AG04449 (cell line): ENCODE measurements around the gene SLC25A23.

Source experiments
- CTCF ChIA-PET: fragments of 350-600 bp; formaldehyde crosslinking; extraction: SDS; loops from one replicate; lab custom pipeline; 2021; ENCODE audit warnings: antibody characterized with exemption; lab: Yijun Ruan, JAX
- POLR2A ChIA-PET: fragments of 400-600, 350-600 bp; formaldehyde crosslinking; extraction: SDS; loops from one replicate; lab custom pipeline; 2020; ENCODE audit warnings: antibody characterized with exemption, inconsistent platforms; lab: Yijun Ruan, JAX
- DNase-seq: peaks from one replicate; pipeline ENCODE4 v3.0.0-alpha.2; 2010; ENCODE audit warnings: low read depth, low spot score
- H3K4me3 ChIP-seq: 2 replicates; pipeline ENCODE4 v1.5.1; 2011; ENCODE audit warnings: low read depth, mild to moderate bottlenecking, control low read depth, low read length
- CTCF ChIP-seq: IDR thresholded peaks from one replicate; pipeline ENCODE4 v1.5.1; 2011; ENCODE audit warnings: mild to moderate bottlenecking, moderate library complexity, low read length, control low read depth, inconsistent platforms; ENCODE audit not compliant: insufficient read depth; ENCODE audit errors: missing control alignments

Gene SLC25A23

DNA sequence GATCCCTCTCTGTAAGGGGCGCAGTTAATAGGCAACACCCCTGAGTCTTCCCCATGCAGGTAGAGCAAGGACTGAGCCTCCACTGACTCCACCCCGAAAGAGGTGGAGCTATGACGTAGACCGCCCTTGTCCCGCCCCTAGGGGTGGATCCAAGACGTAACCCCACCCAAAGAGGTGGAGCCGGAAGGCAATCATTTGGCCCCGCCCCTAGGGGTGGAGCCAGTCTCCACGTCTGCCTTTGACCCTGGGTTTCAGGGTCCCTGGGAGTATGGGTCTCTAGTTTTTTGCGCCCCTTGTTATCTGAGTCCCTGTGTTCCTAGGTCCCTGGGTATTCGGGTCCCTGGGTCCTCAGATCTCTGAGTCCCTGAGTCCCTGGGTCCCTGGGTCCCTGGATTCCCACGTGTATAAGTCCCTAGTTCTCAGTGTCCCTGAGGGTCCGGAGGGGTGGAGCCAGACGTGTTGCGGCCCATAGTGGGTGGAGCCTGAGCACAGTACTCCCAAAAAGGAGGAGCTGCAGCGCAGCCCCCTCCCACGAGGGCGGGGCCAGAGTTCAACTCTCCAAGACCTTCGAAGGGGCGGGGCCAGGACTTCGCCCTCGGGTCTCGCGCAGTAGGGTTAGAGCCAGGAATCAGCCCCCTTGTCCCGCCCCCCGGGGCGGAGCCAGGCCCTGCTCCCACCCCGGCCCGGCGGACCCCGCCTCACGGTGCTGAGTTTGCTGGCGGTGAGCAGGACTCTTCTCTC, 16.7 kb upstream of the SLC25A23 start:
- no peak for DNase-seq
- ChIA-PET CTCF (interaction anchor here (0.7 to 1.3 kb wide), 4 partner anchors 11 to 260 kb away, joined by 3 to 4 read pairs (median 3); no protein-coding TSS in a partner anchor), POLR2A (no interaction called here)
- no peak overlapping the region; the same call in 1 of the 2 replicates for H3K4me3 ChIP-seq
- TF ChIP-seq CTCF = no peak

DNA sequence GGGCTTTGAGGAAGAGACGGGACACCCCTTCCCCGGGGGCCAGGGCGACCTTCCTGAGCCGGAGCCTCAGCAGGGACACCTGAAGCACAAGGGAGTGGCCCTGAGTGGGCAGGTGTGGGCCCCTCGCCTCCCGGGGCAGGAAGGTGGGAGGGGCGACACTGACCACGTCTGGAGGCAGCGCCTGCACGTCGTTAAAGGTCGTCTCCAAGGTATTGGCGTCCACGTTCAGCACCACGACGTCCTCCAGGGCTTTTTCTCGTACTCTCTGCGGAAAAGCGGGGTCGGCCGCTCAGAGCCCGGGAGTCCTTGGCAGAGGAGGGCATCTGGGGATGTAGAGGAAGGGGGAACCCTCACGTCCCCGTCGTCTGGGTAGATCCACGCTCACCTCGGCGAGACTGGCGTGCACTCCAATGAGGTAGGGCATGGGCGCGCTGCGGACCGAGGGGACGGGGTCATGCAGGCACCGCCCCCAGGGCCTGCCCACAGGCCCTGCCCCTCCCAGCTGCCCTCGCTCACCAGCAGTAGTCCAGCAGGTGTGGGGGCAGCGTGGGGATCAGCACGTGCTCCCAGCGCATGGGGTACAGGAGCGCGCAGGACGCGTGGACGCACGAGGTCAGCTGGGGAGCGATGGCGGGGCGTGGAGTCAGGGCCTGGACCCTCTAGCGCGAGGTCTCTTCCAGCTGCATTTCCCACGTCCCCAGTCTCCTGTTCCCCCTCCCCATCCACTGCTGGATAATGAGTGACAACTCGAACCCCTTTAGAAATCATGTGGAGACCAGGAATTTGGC, 15.9 kb upstream of the SLC25A23 start:
- H3K4me3 ChIP-seq = no peak overlapping the region
- DNase-seq = no peak
- POLR2A ChIA-PET = no interaction called here
- no peak for TF ChIP-seq CTCF
- CTCF ChIA-PET = interaction anchor here (0.7 to 1.3 kb wide), 4 partner anchors 13 to 261 kb away, joined by 3 to 4 read pairs (median 3); no protein-coding TSS in a partner anchor

DNA sequence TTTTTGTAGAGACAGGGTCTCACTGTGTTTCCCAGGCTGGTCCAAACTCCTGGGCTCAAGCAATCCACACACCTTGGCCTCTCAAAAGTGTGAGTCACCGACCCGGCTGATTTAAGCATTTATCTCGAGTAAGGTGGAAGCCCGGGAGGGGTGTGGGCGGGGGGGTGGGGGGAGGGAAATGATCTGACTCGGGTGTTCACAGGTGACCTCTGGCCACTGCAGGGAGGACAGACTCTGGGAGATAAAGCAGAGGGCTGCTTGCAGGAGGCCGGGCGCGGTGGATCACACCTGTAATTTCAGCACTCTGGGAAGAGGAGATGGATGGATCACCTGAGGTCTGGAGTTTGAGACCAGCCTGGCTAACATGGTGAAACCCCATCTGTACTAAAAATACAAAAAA, 14.1 kb upstream of the SLC25A23 start:
- DNase-seq = no peak
- H3K4me3 ChIP-seq = no peak overlapping the region
- TF ChIP-seq CTCF = no peak
- ChIA-PET CTCF (no interaction called here), POLR2A (no interaction called here)

- CTCF ChIA-PET = no interaction called here
- DNase-seq = no peak
- H3K4me3 ChIP-seq = no peak overlapping the region
- POLR2A ChIA-PET = no interaction called here
- TF ChIP-seq CTCF = no peak
These were observed 13.1 kb upstream of the SLC25A23 start for GRCh38 chr19:6472713-6473112.

DNA sequence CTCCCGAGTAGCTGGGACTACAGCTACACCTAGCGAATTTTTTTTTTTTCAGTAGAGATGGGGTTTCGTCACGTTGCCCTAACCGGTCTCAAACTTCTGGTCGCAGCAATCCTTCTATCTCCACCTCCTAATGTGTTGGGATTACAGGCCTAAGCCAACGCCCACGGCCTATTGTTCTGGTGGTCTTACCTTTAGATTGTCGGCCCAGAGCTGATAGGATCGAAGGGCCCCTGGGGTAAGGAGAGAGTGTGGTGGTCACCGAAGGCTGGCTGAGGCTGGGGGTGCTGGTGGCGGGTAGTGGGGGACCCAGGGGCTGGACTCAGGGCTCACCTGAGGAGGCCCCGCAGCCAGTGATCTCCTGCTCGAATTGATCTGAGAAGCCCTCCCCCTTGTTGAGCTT, 11.5 kb upstream of the SLC25A23 start:
- TF ChIP-seq CTCF = no peak
- H3K4me3 ChIP-seq = no peak overlapping the region
- no peak for DNase-seq
- ChIA-PET CTCF (interaction anchor here (1.2 kb wide), 1 partner anchor 11 kb away, joined by 6 read pairs; the partner anchor contains the start of gene DENND1C), POLR2A (no interaction called here)

DNA sequence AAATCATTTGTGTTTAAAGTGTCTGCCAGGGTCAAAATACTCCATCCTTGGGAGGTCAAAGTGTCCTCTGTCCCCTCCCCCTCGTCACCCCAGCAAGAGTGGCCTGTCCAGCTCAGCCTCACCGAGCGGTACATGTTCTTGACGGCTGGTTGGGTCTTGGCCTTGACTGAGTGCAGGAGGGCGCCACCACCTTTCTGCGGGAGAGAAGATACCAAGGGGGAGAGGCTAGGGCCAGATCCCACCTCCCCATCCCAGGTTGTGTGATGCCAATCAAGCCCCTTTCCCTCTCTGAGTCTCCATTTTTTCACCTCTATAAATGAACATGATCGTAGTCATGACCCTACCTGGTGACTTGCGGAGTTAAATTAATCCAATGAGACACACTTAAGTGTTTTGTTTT, 10.6 kb upstream of the SLC25A23 start:
- ChIA-PET CTCF (no interaction called here), POLR2A (no interaction called here)
- no peak for DNase-seq
- TF ChIP-seq CTCF = no peak
- no peak overlapping the region for H3K4me3 ChIP-seq
